ENCODE measurements around the gene APAF1.

APAF1 gene

DNA sequence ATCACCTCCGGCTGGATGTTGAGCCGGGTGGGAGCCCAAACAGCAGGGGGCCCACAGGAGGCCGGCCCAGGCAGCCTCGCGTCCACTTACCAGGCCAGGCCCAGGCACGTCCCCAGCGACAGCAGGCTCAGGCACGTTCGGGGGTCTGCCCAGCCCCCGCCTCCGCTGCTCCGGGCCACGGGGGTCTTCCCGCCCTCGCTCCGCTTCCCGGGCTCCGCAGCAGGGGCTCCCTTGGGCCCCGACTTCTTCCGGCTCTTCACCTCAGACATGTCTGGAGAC, 718 bp upstream of the APAF1 start (continued):
- TF ChIP-seq ZBTB7A (tag by site-specific recombination; IDR thresholded peaks at IDR 0.05; ENCODE audit: low read depth) (no peak; the same call in 1 of the 2 replicates), MZF1 (tag by site-specific recombination; IDR thresholded peaks at IDR 0.05; ENCODE audit: borderline replicate concordance) (no peak), ZNF560 (tag by site-specific recombination; IDR thresholded peaks at IDR 0.05; ENCODE audit: borderline replicate concordance) (no peak), ZBTB1 (tag by site-specific recombination; IDR thresholded peaks at IDR 0.05) (no peak), EGR2 (tag by site-specific recombination; IDR thresholded peaks at IDR 0.05; ENCODE audit: low read depth) (no peak), ZNF629 (tag by site-specific recombination; IDR thresholded peaks at IDR 0.05) (no peak), ZBTB8A (tag by site-specific recombination; IDR thresholded peaks at IDR 0.05) (no peak), ZNF184 (tag by site-specific recombination; IDR thresholded peaks at IDR 0.05) (no peak), ZNF19 (tag by site-specific recombination; IDR thresholded peaks at IDR 0.05; ENCODE audit: low read depth) (no peak), ZNF514 (tag by site-specific recombination; IDR thresholded peaks at IDR 0.05) (no peak), ZNF777 (tag by site-specific recombination; IDR thresholded peaks at IDR 0.05; ENCODE audit: borderline replicate concordance) (no peak), ZNF776 (tag by site-specific recombination; IDR thresholded peaks at IDR 0.05; ENCODE audit: borderline replicate concordance) (no peak), ZNF132 (tag by site-specific recombination; IDR thresholded peaks at IDR 0.05; ENCODE audit: borderline replicate concordance) (no peak), ZNF626 (tag by site-specific recombination; IDR thresholded peaks at IDR 0.05) (no peak), RBAK (tag by site-specific recombination; IDR thresholded peaks at IDR 0.05) (no peak), ZNF747 (tag by site-specific recombination; IDR thresholded peaks at IDR 0.05) (no peak)
- TF ChIP-seq, protein P1, sequence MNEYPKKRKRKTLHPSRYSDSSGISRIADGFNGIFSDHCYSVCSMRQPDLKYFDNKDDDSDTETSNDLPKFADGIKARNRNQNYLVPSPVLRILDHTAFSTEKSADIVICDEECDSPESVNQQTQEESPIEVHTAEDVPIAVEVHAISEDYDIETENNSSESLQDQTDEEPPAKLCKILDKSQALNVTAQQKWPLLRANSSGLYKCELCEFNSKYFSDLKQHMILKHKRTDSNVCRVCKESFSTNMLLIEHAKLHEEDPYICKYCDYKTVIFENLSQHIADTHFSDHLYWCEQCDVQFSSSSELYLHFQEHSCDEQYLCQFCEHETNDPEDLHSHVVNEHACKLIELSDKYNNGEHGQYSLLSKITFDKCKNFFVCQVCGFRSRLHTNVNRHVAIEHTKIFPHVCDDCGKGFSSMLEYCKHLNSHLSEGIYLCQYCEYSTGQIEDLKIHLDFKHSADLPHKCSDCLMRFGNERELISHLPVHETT (tag by site-specific recombination; IDR thresholded peaks at IDR 0.05), result no peak
- TF ChIP-seq, protein P2, sequence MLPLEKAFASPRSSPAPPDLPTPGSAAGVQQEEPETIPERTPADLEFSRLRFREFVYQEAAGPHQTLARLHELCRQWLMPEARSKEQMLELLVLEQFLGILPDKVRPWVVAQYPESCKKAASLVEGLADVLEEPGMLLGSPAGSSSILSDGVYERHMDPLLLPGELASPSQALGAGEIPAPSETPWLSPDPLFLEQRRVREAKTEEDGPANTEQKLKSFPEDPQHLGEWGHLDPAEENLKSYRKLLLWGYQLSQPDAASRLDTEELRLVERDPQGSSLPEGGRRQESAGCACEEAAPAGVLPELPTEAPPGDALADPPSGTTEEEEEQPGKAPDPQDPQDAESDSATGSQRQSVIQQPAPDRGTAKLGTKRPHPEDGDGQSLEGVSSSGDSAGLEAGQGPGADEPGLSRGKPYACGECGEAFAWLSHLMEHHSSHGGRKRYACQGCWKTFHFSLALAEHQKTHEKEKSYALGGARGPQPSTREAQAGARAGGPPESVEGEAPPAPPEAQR (tag by site-specific recombination; IDR thresholded peaks at IDR 0.05), result no peak
- TF ChIP-seq, protein P3, sequence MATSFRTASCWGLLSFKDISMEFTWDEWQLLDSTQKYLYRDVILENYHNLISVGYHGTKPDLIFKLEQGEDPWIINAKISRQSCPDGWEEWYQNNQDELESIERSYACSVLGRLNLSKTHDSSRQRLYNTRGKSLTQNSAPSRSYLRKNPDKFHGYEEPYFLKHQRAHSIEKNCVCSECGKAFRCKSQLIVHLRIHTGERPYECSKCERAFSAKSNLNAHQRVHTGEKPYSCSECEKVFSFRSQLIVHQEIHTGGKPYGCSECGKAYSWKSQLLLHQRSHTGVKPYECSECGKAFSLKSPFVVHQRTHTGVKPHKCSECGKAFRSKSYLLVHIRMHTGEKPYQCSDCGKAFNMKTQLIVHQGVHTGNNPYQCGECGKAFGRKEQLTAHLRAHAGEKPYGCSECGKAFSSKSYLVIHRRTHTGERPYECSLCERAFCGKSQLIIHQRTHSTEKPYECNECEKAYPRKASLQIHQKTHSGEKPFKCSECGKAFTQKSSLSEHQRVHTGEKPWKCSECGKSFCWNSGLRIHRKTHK (tag by site-specific recombination; IDR thresholded peaks at IDR 0.05), result no peak
- TF ChIP-seq, protein P4, sequence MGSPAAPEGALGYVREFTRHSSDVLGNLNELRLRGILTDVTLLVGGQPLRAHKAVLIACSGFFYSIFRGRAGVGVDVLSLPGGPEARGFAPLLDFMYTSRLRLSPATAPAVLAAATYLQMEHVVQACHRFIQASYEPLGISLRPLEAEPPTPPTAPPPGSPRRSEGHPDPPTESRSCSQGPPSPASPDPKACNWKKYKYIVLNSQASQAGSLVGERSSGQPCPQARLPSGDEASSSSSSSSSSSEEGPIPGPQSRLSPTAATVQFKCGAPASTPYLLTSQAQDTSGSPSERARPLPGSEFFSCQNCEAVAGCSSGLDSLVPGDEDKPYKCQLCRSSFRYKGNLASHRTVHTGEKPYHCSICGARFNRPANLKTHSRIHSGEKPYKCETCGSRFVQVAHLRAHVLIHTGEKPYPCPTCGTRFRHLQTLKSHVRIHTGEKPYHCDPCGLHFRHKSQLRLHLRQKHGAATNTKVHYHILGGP (tag by site-specific recombination; IDR thresholded peaks at IDR 0.05), result no peak
- TF ChIP-seq, protein P5, sequence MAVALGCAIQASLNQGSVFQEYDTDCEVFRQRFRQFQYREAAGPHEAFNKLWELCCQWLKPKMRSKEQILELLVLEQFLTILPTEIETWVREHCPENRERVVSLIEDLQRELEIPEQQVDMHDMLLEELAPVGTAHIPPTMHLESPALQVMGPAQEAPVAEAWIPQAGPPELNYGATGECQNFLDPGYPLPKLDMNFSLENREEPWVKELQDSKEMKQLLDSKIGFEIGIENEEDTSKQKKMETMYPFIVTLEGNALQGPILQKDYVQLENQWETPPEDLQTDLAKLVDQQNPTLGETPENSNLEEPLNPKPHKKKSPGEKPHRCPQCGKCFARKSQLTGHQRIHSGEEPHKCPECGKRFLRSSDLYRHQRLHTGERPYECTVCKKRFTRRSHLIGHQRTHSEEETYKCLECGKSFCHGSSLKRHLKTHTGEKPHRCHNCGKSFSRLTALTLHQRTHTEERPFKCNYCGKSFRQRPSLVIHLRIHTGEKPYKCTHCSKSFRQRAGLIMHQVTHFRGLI (tag by site-specific recombination; IDR thresholded peaks at IDR 0.05), result no peak; the same call in 1 of the 2 replicates
- TF ChIP-seq, protein P6, sequence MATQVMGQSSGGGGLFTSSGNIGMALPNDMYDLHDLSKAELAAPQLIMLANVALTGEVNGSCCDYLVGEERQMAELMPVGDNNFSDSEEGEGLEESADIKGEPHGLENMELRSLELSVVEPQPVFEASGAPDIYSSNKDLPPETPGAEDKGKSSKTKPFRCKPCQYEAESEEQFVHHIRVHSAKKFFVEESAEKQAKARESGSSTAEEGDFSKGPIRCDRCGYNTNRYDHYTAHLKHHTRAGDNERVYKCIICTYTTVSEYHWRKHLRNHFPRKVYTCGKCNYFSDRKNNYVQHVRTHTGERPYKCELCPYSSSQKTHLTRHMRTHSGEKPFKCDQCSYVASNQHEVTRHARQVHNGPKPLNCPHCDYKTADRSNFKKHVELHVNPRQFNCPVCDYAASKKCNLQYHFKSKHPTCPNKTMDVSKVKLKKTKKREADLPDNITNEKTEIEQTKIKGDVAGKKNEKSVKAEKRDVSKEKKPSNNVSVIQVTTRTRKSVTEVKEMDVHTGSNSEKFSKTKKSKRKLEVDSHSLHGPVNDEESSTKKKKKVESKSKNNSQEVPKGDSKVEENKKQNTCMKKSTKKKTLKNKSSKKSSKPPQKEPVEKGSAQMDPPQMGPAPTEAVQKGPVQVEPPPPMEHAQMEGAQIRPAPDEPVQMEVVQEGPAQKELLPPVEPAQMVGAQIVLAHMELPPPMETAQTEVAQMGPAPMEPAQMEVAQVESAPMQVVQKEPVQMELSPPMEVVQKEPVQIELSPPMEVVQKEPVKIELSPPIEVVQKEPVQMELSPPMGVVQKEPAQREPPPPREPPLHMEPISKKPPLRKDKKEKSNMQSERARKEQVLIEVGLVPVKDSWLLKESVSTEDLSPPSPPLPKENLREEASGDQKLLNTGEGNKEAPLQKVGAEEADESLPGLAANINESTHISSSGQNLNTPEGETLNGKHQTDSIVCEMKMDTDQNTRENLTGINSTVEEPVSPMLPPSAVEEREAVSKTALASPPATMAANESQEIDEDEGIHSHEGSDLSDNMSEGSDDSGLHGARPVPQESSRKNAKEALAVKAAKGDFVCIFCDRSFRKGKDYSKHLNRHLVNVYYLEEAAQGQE (tag by site-specific recombination; IDR thresholded peaks at IDR 0.05), result no peak; the same call in 1 of the 2 replicates
- TF ChIP-seq, protein P7, sequence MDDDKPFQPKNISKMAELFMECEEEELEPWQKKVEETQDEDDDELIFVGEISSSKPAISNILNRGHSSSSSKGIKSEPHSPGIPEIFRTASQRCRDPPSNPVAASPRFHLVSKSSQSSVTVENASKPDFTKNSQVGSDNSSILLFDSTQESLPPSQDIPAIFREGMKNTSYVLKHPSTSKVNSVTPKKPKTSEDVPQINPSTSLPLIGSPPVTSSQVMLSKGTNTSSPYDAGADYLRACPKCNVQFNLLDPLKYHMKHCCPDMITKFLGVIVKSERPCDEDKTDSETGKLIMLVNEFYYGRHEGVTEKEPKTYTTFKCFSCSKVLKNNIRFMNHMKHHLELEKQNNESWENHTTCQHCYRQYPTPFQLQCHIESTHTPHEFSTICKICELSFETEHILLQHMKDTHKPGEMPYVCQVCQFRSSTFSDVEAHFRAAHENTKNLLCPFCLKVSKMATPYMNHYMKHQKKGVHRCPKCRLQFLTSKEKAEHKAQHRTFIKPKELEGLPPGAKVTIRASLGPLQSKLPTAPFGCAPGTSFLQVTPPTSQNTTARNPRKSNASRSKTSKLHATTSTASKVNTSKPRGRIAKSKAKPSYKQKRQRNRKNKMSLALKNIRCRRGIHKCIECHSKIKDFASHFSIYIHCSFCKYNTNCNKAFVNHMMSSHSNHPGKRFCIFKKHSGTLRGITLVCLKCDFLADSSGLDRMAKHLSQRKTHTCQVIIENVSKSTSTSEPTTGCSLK (tag by site-specific recombination; IDR thresholded peaks at IDR 0.05), result no peak
- TF ChIP-seq, protein P8, sequence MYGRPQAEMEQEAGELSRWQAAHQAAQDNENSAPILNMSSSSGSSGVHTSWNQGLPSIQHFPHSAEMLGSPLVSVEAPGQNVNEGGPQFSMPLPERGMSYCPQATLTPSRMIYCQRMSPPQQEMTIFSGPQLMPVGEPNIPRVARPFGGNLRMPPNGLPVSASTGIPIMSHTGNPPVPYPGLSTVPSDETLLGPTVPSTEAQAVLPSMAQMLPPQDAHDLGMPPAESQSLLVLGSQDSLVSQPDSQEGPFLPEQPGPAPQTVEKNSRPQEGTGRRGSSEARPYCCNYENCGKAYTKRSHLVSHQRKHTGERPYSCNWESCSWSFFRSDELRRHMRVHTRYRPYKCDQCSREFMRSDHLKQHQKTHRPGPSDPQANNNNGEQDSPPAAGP (tag by site-specific recombination; IDR thresholded peaks at IDR 0.05), result no peak; the same call in 1 of the 2 replicates
